ENCODE data around the gene L2HGDH. TPM values are rescaled to one million over a fixed set of nuclear protein-coding genes. Genes with fewer than 3 reads are reported as not detected.

Gene L2HGDH
- total RNA-seq, 1 donor from 2014 or later = 5.2 TPM

DNA sequence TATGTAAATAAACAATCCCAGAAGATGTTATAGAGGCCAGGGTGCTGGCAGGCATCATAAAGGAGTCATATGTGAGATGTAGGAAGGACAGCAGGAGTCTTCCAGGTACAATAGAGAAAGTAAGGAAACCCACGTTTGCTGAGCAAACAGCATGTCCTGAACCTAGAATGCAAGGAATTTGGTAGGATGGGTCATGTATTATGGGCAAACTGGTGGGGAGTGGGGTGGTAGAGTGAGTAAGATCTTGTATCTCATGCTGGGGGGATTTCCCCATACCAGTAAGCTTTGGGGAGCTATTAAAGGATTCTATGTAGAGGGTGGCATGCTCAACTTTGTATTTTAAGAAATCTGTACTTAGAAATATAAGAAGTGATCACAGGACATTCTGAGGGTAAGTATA is 43.7 kb upstream of the L2HGDH start:
- no peaks in the 10 kb centered on the region for H3K9me3 ChIP-seq (ENCODE audit: insufficient read depth, low read depth, low read length)
- peaks cover 12% of the 10 kb centered on the region for H3K4me1 ChIP-seq (ENCODE audit: insufficient read depth, low read length)
- no peaks in the 10 kb centered on the region for H3K36me3 ChIP-seq (ENCODE audit: insufficient read depth, low read length)
- no peak overlapping the region for H3K9ac ChIP-seq (ENCODE audit: low read length)
- no peak overlapping the region for H3K27ac ChIP-seq (ENCODE audit: low read depth, low read length)
- no peaks in the 10 kb centered on the region for H4K20me1 ChIP-seq (ENCODE audit: insufficient read depth, low read length)
- Mint-ChIP-seq H3K36me3 (ENCODE audit: low read depth, unreplicated experiment) (peaks cover 14% of the 10 kb centered on the region), H3K27ac (ENCODE audit: unreplicated experiment) (no peak overlapping the region), H3K4me3 (ENCODE audit: unreplicated experiment) (no peak overlapping the region), H3K4me1 (ENCODE audit: low read depth, unreplicated experiment) (peaks cover 22% of the 10 kb centered on the region), H3K9me3 (ENCODE audit: unreplicated experiment) (peaks cover 2% of the 10 kb centered on the region), H3K27me3 (ENCODE audit: low read depth, unreplicated experiment) (no peaks in the 10 kb centered on the region)
- H3K79me2 ChIP-seq (ENCODE audit: insufficient read depth, low read length) = no peaks in the 10 kb centered on the region
- H2AFZ ChIP-seq (ENCODE audit: low read depth, low read length) = no peak overlapping the region
- no peak for FAIRE-seq
- DNase-seq (ENCODE audit: low read depth) = no peak
- H3K4me3 ChIP-seq (ENCODE audit: insufficient read depth, low read depth, low read length) = no peak overlapping the region
- no peak overlapping the region for H3K4me2 ChIP-seq (ENCODE audit: low read length)
- TF ChIP-seq, protein P1, sequence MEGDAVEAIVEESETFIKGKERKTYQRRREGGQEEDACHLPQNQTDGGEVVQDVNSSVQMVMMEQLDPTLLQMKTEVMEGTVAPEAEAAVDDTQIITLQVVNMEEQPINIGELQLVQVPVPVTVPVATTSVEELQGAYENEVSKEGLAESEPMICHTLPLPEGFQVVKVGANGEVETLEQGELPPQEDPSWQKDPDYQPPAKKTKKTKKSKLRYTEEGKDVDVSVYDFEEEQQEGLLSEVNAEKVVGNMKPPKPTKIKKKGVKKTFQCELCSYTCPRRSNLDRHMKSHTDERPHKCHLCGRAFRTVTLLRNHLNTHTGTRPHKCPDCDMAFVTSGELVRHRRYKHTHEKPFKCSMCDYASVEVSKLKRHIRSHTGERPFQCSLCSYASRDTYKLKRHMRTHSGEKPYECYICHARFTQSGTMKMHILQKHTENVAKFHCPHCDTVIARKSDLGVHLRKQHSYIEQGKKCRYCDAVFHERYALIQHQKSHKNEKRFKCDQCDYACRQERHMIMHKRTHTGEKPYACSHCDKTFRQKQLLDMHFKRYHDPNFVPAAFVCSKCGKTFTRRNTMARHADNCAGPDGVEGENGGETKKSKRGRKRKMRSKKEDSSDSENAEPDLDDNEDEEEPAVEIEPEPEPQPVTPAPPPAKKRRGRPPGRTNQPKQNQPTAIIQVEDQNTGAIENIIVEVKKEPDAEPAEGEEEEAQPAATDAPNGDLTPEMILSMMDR (IDR thresholded peaks at IDR 0.05; ENCODE audit: insufficient read depth, low read depth, low read length) = no peak
- TF ChIP-seq EZH2 (IDR thresholded peaks at IDR 0.05; ENCODE audit: insufficient read depth, low read length) = no peak
- H3K27me3 ChIP-seq (ENCODE audit: insufficient read depth, low read length) = no peaks in the 10 kb centered on the region

DNA sequence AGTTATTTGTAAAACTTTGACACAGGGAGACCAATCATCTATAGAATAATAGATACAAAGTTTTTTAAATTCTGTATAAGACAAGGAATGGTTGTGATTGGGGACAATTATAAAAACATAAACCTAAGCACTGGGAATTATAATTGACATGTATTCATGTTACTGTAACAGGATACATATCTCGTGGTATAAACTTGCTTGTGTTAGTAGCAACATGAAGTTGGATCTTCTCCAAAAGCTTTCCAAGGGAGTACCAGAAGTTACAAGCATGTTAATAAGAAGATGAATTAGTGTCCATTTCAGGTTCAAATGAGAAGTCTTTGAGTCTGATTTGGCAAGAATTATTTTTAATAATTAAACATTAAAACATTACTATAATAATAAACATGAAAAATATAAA is 42.5 kb upstream of the L2HGDH start:
- H3K27ac Mint-ChIP-seq (ENCODE audit: unreplicated experiment) = no peak overlapping the region
- H3K9me3 Mint-ChIP-seq (ENCODE audit: unreplicated experiment) = peaks cover 2% of the 10 kb centered on the region
- TF ChIP-seq, protein P1 (IDR thresholded peaks at IDR 0.05; ENCODE audit: insufficient read depth, low read depth, low read length) = no peak
- no peak for TF ChIP-seq EZH2 (IDR thresholded peaks at IDR 0.05; ENCODE audit: insufficient read depth, low read length)
- H3K4me2 ChIP-seq (ENCODE audit: low read length) = no peak overlapping the region
- H3K4me1 ChIP-seq (ENCODE audit: insufficient read depth, low read length) = peaks cover 15% of the 10 kb centered on the region
- no peak overlapping the region for H3K27ac ChIP-seq (ENCODE audit: low read depth, low read length)
- no peaks in the 10 kb centered on the region for H3K27me3 Mint-ChIP-seq (ENCODE audit: low read depth, unreplicated experiment)
- no peak overlapping the region for H3K4me3 Mint-ChIP-seq (ENCODE audit: unreplicated experiment)
- H3K4me1 Mint-ChIP-seq (ENCODE audit: low read depth, unreplicated experiment) = peaks cover 26% of the 10 kb centered on the region
- H3K79me2 ChIP-seq (ENCODE audit: insufficient read depth, low read length) = no peaks in the 10 kb centered on the region
- H3K36me3 ChIP-seq (ENCODE audit: insufficient read depth, low read length) = no peaks in the 10 kb centered on the region
- no peaks in the 10 kb centered on the region for H3K27me3 ChIP-seq (ENCODE audit: insufficient read depth, low read length)
- H3K4me3 ChIP-seq (ENCODE audit: insufficient read depth, low read depth, low read length) = no peak overlapping the region
- no peak for FAIRE-seq
- peaks cover 14% of the 10 kb centered on the region for H3K36me3 Mint-ChIP-seq (ENCODE audit: low read depth, unreplicated experiment)
- no peak overlapping the region for H3K9ac ChIP-seq (ENCODE audit: low read length)
- no peaks in the 10 kb centered on the region for H3K9me3 ChIP-seq (ENCODE audit: insufficient read depth, low read depth, low read length)
- no peak overlapping the region for H2AFZ ChIP-seq (ENCODE audit: low read depth, low read length)
- no peak for DNase-seq (ENCODE audit: low read depth)
- H4K20me1 ChIP-seq (ENCODE audit: insufficient read depth, low read length) = no peaks in the 10 kb centered on the region

DNA sequence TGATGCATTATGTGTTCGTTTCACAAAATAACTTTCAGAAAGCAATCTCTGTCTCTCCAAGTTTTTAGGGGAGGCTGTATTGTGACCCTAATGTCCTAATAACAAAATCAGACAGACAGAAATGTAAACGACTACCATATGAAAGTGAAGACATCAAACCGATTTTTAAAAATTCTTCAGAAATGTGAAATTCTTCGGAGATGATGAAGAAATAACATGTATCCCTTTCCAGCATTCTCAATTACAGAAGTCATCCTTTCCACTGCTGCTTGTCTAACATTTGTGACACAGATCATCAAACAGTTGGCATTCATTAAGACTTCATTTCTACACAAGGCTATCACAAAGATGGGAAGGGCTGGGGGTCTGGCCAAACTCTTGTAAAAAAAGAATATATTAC is 41.1 kb upstream of the L2HGDH start:
- DNase-seq (ENCODE audit: low read depth) = no peak
- H3K4me3 ChIP-seq (ENCODE audit: insufficient read depth, low read depth, low read length) = no peak overlapping the region
- Mint-ChIP-seq H3K27ac (ENCODE audit: unreplicated experiment) (peak overlapping the region; percentile 19), H3K4me3 (ENCODE audit: unreplicated experiment) (no peak overlapping the region), H3K36me3 (ENCODE audit: low read depth, unreplicated experiment) (peaks cover 14% of the 10 kb centered on the region), H3K9me3 (ENCODE audit: unreplicated experiment) (peaks cover 2% of the 10 kb centered on the region), H3K4me1 (ENCODE audit: low read depth, unreplicated experiment) (peaks cover 32% of the 10 kb centered on the region), H3K27me3 (ENCODE audit: low read depth, unreplicated experiment) (no peaks in the 10 kb centered on the region)
- no peak for FAIRE-seq
- no peaks in the 10 kb centered on the region for H3K79me2 ChIP-seq (ENCODE audit: insufficient read depth, low read length)
- TF ChIP-seq EZH2 (IDR thresholded peaks at IDR 0.05; ENCODE audit: insufficient read depth, low read length) = no peak
- TF ChIP-seq, protein P1 (IDR thresholded peaks at IDR 0.05; ENCODE audit: insufficient read depth, low read depth, low read length) = no peak
- peaks cover 15% of the 10 kb centered on the region for H3K4me1 ChIP-seq (ENCODE audit: insufficient read depth, low read length)
- H4K20me1 ChIP-seq (ENCODE audit: insufficient read depth, low read length) = no peaks in the 10 kb centered on the region
- H3K36me3 ChIP-seq (ENCODE audit: insufficient read depth, low read length) = no peaks in the 10 kb centered on the region
- no peaks in the 10 kb centered on the region for H3K9me3 ChIP-seq (ENCODE audit: insufficient read depth, low read depth, low read length)
- H3K4me2 ChIP-seq (ENCODE audit: low read length) = no peak overlapping the region
- H3K27me3 ChIP-seq (ENCODE audit: insufficient read depth, low read length) = no peaks in the 10 kb centered on the region
- no peak overlapping the region for H3K27ac ChIP-seq (ENCODE audit: low read depth, low read length)
- no peak overlapping the region for H2AFZ ChIP-seq (ENCODE audit: low read depth, low read length)
- no peak overlapping the region for H3K9ac ChIP-seq (ENCODE audit: low read length)
